Astrocyte of the cerebellum (primary cell): Measurements from ENCODE around the gene SMARCA2.

Source experiments
- DNase-seq: peaks from one replicate; pipeline ENCODE4 v3.0.0-alpha.2; 2011; ENCODE audit warnings: low read depth
- H3K4me3 ChIP-seq: 2 replicates; pipeline ENCODE4 v1.5.1; 2011; ENCODE audit warnings: mild to moderate bottlenecking, low read depth, low read length, moderate library complexity
- in situ Hi-C: cut with HindIII; loops from 2 replicates; pipeline ENCODE4 v1.10.0; 2017; ENCODE audit warnings: low sequenced_read_pairs
- TF ChIP-seq, protein P1 (sequence below): IDR thresholded peaks from 2 replicates; pipeline ENCODE4 v1.5.1; 2012; ENCODE audit warnings: low read length, low read depth, moderate library complexity, mild to moderate bottlenecking; ENCODE audit errors: missing control alignments

SMARCA2 gene

DNA sequence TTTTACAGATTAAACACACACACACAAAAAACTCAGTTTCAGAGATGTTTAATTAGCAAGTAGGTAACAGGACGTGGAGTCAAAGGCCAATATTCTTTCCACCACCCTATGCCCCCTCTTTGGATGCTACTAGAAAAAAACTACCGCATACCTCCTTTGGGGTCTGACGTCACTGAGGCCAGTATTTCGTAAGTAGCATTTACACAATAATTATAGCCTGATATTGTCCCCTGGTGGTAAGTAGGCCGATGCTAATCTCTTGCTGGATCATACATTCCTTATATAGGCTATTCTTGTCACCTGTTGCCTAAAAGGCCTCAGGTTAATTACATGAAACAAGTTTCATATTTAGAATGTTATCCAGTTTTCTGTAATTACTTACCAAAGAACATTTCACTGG lies 21.0 kb upstream of the SMARCA2 start:
- TF ChIP-seq, protein P1, sequence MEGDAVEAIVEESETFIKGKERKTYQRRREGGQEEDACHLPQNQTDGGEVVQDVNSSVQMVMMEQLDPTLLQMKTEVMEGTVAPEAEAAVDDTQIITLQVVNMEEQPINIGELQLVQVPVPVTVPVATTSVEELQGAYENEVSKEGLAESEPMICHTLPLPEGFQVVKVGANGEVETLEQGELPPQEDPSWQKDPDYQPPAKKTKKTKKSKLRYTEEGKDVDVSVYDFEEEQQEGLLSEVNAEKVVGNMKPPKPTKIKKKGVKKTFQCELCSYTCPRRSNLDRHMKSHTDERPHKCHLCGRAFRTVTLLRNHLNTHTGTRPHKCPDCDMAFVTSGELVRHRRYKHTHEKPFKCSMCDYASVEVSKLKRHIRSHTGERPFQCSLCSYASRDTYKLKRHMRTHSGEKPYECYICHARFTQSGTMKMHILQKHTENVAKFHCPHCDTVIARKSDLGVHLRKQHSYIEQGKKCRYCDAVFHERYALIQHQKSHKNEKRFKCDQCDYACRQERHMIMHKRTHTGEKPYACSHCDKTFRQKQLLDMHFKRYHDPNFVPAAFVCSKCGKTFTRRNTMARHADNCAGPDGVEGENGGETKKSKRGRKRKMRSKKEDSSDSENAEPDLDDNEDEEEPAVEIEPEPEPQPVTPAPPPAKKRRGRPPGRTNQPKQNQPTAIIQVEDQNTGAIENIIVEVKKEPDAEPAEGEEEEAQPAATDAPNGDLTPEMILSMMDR, result no peak
- no peak overlapping the region for H3K4me3 ChIP-seq
- DNase-seq, result no peak
- in situ Hi-C loops, result no loop called here

DNA sequence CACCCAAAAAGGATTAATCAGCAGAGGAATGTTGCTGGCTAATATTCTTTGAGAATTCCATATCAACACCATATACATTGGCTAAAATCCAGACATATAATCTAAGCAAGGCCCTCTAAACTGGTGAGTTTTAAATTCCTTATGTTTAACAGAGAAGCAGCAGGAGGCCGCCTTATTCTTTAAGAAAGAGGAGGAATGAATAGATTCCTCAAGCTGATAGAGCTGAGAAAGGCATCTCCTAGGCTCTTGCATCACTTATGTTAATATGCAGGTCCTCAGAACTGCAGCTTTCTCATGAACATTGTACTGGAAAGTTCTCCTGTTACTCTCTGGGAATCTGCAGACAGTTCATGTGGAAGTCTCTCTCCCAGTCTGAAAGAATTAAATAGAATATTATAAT lies 20.1 kb upstream of the SMARCA2 start:
- no peak for DNase-seq
- TF ChIP-seq, protein P1, result no peak
- H3K4me3 ChIP-seq, result no peak overlapping the region
- in situ Hi-C loops, result no loop called here

DNA sequence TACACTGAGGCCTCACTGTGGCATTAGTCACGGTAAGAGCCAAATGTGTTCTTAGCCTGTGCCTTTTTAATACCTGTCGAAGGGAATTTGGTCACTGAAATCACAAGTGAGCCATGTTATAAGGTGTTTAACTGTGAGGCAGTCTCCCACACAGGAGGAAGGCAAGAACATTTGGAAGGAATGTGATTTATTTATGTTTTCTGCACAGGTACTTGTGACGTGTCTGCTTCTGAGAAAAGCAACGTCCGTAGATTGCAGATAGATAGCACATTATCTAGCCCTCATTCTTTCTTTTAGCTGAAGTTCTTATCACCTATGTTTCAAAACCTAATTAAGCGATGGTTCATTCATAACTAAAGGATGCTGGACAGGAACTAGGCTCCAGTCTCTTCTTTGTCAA lies 19.0 kb upstream of the SMARCA2 start:
- TF ChIP-seq, protein P1, result no peak
- no peak for DNase-seq
- H3K4me3 ChIP-seq, result no peak overlapping the region
- in situ Hi-C loops, result no loop called here

DNA sequence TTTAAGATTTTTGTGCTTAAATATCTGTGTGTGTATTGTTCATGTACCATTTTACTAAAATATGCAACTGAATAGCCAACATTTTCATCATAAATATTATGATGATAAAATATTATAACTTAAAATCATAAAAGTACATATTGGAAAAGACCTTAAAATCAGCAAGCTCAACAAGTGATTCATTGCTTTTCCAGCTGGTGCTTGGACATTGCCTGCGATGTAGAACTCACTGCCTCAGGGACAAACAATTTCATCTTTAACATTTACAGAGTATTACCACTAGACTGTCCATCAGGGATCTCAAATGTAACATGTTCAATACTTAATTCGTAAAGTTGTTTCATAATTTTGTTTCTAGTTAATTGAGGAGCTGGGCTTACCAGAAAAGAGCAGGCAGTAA lies 17.5 kb upstream of the SMARCA2 start:
- no peak for DNase-seq
- H3K4me3 ChIP-seq, result no peak overlapping the region
- TF ChIP-seq, protein P1, result no peak
- in situ Hi-C loops, result no loop called here

- H3K4me3 ChIP-seq, result no peak overlapping the region
- in situ Hi-C loops, result no loop called here
- DNase-seq, result no peak
- TF ChIP-seq, protein P1, result no peak
Observed at GRCh38 chr9:1998111-1998510, 17.0 kb upstream of the SMARCA2 start.

DNA sequence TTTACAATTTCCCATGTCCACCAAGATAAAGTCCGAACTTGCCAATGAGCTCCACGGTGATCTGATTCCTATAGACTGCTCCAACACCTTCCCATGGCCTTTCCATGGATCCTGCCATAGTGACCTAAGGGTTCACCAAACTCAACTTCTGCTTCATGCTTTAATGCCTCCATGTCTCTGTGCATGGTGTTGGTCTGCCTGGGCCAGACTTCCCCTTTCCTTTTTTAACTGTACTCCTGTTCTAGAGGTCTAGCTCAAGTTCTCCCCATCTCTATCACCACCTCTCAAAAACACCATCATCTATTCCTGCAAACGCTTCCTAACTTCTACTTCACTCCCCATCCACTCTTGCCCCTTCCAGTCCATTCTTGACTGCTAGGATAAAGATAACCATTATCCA lies 14.8 kb upstream of the SMARCA2 start:
- H3K4me3 ChIP-seq, result no peak overlapping the region
- no peak for DNase-seq
- in situ Hi-C loops, result no loop called here
- TF ChIP-seq, protein P1, result no peak

DNA sequence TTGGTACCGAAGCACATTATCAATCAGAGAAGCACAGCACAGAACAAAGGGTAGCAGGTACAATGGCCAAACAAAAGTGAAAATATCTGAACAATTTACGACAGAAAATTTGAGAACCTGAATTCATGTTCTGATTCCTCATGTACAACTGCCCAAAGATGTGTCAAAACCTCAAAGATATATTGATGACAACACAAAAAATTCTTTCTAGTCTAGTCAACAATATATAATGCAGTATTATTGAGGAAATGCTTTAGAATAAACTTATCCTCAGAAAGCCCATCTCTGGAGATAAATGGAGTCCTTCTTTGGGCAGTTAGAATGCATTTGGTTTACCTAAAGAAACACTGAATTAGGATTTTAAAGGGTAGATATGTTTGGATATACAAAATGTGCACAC lies 6.8 kb upstream of the SMARCA2 start:
- no peak for DNase-seq
- H3K4me3 ChIP-seq, result no peak overlapping the region
- in situ Hi-C loops, result no loop called here
- TF ChIP-seq, protein P1, result no peak
